ENCODE results near the gene FSD1.
"Not testable (repeated sequence)": the region's sequence is repeated elsewhere in the genome, so short reads cannot be mapped to it uniquely, and the experiment has no call there.

Gene FSD1

DNA sequence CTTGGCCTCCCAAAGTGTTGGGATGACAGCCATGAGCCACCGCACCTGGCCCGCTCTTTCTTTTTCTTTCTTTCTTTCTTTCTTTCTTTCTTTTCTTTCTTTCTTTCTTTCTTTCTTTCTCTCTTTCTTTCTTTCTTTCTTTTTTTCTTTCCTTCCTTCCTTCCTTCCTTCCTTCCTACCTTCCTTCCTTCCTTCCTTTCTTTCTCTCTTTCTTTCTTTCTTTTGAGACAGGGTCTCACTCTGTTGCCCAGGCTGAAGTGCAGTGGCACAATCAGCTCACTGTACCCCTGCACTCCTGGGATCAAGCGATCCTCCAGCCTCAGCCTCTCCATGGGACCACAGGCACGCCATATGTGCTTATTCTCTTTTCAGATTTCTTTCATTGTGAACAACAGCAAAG lies 18.3 kb upstream of the FSD1 start:
- not testable (repeated sequence) for DNase-seq

- no peak for DNase-seq
These were observed 16.2 kb upstream of the FSD1 start for GRCh38 chr19:4288091-4288777.

- no peak for DNase-seq
These were observed 13.1 kb upstream of the FSD1 start for GRCh38 chr19:4291184-4291732.

DNA sequence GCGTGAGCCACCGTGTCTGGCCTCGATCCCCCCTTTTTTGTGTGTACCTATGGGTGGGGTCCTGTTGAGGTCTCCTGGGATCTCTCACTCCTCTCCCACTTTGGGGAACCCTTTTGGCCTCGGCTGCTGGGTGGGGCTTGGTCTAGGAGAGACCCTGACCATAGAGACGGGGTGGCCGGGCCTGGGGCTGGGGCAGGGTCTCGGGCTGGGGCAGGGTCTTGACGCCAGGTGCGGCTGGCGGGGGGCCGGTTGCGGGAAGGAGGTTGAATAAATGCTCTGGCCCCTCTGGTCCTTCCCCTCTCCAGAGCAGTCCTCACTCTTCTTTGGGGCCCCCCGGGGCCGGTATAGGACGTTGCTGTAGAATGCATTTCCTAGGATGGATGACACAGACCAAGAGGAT lies 11.9 kb upstream of the FSD1 start:
- DNase-seq, result no peak

- DNase-seq, result no peak
These were observed 10.0 kb upstream of the FSD1 start for GRCh38 chr19:4294389-4294788.

- no peak for DNase-seq
These were observed 8.2 kb upstream of the FSD1 start for GRCh38 chr19:4295972-4296771.

GRCh38 chr19:4297901-4298809 lies 6.2 kb upstream of the FSD1 start:
- DNase-seq, result no peak

DNA sequence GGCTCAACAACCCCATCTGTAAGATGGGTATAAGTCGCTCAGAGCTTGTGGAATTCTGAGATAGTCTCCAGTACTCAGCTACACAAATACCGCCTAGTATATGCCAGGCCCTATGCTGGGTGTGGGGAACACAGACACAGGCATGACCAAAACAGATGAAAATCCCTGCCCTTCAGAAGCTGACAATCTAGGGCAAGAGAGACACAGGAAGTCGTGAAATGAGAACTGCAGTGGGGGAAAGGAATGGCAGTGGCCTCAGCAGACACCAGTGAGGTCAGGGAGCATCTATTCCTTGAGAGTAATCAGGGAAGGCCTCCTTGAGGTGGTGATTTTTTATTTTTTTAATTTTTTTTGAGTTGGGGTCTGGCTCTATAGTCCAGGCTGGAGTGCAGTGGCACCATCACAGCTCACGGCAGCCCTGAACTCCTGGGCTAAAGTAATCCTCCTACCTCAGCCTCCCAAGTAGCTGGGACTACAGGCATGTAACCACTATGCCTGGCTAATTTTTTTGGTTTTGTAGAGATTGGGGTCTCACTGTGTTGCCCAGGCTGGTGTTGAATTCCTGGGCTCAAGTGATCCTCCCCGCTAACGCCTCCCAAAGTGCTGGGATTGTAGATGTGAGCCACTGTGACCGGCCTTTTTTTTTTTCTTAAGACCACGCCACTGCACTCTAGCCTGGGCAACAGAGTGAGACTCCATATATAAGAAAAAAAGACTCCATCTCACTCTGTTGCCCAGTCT lies 5.4 kb upstream of the FSD1 start:
- no peak for DNase-seq

- DNase-seq, result no peak
These were observed 3.8 kb upstream of the FSD1 start for GRCh38 chr19:4300589-4300988.

GRCh38 chr19:4301590-4302242 lies 2.7 kb upstream of the FSD1 start:
- peak in 1 of 6 experiments; percentile 55 for DNase-seq

- peak in 3 of 6 experiments; percentile 24 to 36 (median 30) for DNase-seq
These were observed 2.2 kb upstream of the FSD1 start, which contains the start of gene TMIGD2 for GRCh38 chr19:4302243-4302640. Gene TMIGD2, minus strand, starts transcription at chr19:4302389. Its CDS starts 4 bp downstream, at chr19:4302385.

DNA sequence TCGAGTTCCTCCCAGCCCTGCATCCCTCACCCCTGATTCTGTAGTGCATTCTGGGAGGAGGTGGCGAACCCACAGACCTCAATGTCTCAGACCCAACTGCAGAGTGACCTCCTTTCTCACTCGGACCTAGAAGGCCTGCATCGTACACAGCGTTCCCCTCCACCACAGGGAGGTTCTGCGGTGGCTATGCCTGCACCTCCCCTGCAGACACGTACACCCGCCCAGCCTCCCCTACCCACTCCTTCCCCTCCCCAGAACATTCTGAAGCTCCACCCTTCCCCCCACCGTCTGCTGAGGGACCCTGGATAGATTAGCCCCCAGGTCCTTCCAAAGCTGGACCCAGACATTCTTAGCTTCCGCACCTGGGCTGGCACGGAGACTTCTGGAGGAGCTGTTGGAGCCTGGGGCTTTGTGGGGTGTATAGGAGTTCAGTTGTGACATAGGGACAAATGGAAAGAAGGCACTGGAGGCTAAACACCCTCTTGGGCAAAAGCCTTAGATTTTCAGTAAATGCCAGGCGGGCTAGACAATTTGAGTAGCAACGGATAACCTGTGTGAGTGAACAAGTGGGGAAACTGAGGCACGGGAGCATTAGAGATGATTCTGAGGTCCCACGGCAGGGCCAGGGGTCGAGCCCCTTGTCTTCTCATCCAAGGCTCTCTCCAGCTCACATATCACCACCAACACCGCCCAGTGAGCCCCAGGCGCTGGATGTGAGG lies 420 bp upstream of the FSD1 start:
- no peak for DNase-seq

DNA sequence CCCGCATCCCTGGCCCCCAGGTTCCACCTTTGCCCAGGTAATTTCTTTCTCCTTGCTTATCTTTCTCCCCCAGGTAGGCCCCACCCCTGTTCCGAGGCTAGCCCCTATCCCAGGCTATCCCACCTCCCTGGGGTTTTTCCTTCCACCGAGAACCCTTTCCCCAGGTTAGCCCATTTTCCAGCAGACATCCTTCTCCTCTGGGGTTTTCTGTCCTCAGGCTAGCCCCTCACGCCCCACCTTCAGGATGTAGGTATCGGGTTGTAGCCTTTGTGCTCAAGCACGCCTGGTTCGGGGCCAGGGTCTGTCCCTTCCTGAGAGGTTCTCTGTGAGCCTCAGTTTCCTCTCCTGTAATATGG lies 837 bp downstream of the FSD1 start:
- no peak for DNase-seq

DNA sequence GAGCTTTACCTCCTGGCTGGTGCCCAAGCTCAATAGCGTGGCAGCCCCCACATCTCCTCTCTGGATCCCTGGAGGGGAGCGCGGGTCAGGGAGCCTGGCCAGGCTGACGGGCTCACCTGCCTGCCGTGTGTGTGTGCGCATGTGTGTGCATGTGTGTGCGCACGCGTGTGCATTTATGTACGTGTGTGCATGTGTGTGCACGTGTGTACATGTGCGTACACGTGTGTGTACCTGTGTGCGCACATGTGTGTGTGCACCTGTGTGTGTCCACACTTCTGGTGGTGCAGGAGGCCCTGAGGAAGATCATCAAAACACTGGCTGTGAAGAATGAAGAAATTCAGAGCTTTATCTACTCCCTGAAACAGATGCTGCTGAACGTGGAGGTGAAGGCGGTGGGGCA lies 1.3 kb downstream of the FSD1 start:
- DNase-seq, result no peak

GRCh38 chr19:4310247-4311121 lies 6.1 kb downstream of the FSD1 start:
- DNase-seq, result no peak

GRCh38 chr19:4313847-4314490 lies 9.6 kb downstream of the FSD1 start:
- DNase-seq, result no peak

- DNase-seq, result no peak
These were observed 12.6 kb downstream of the FSD1 start for GRCh38 chr19:4316956-4317355.

DNA sequence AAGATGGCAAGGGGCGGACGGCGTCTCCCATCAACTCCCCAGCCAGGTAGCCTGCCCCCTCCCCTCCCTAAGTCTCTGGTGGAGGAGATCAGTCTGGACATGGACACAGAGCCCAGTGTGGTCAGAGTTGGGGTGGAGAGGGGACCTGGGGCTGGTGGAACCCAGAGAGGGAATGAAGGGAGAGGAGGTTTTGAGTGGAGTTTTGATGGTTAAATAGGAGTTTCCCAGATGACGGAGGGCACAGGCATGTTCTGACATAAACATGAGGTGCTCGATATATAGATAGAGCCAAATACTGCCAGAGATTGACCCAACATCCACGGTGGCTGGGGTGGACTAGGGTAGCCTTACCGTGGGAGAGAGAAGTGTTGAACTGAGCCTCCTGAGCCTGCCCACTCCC lies 14.1 kb downstream of the FSD1 start:
- no peak for DNase-seq

DNA sequence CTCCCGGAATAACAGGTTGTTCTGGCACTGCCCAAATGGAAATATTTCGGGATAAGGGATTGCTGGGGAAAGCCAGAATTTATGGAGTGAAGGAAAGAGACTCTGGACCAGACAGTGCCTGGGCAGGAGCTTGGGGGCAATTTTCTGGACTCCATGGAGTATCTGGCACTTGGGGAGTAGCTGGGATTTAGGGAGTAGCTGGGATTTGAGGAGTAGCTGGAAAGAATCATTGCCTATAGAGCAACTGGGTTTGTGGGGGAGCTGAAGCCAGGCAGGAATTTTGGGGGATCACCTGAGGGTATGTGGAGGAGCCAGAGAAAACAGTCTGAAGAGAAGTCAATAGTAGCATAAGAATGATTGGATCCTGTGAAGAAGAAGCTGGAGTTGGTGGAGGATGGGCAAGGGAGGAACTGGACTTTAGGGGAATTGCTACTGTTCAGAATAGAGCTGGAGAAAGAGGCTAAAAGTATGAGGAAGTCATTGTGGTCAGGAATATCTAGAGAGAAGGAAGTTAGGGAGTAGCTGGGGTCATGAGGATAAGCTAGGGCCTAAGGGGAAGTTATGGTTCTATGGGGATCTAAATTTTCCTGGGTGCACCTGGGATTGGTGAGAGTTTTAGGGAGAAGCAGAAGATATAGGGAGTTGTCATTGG lies 14.8 kb downstream of the FSD1 start:
- no peak for DNase-seq

Data from stimulated activated naive CD4-positive, alpha-beta T cell (primary cell).